Panc1 (cell line): ENCODE data around the gene PLXNB1.

Source experiments
- POLR2AphosphoS5 ChIP-seq: IDR thresholded peaks from 2 replicates; pipeline ENCODE4 v1.6.1; 2012; ENCODE audit warnings: mild to moderate bottlenecking, low read depth, low read length, moderate library complexity
- TF ChIP-seq, protein P1 (sequence below): fragments of 450-650 bp; IDR thresholded peaks from 2 replicates; pipeline ENCODE4 v1.5.1; 2017; ENCODE audit warnings: mild to moderate bottlenecking

DNA sequence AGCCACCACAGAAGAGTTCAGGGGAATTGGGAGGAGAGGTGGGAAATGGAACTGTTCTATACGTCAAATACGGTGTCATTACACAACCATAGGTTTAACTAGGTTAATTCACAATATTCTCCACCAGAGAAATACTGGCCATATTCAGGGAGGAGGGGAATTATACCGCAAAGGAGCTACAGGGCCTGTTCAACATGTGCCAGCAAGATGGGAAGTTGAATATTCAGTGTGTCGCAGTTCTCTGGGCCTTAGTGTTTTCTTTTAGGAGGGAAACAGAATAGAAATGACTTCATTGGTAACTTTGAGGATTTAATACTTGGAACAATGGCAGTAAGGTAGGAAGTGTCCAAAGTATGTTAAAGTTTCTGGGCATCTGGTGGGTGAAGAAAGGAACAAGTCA, 75.9 kb downstream of the PLXNB1 start:
- no peak for TF ChIP-seq POLR2AphosphoS5
- TF ChIP-seq, protein P1, sequence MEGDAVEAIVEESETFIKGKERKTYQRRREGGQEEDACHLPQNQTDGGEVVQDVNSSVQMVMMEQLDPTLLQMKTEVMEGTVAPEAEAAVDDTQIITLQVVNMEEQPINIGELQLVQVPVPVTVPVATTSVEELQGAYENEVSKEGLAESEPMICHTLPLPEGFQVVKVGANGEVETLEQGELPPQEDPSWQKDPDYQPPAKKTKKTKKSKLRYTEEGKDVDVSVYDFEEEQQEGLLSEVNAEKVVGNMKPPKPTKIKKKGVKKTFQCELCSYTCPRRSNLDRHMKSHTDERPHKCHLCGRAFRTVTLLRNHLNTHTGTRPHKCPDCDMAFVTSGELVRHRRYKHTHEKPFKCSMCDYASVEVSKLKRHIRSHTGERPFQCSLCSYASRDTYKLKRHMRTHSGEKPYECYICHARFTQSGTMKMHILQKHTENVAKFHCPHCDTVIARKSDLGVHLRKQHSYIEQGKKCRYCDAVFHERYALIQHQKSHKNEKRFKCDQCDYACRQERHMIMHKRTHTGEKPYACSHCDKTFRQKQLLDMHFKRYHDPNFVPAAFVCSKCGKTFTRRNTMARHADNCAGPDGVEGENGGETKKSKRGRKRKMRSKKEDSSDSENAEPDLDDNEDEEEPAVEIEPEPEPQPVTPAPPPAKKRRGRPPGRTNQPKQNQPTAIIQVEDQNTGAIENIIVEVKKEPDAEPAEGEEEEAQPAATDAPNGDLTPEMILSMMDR: no peak
